H1 (cell line): ENCODE data around the gene SIMC1. TPM values are rescaled to one million over a fixed set of nuclear protein-coding genes. Genes with fewer than 3 reads are reported as not detected.

Experiments used
- CTBP2 ChIP-seq: IDR thresholded peaks from 2 replicates; pipeline ENCODE4 v1.7.0; 2011; ENCODE audit warnings: borderline replicate concordance, mild to moderate bottlenecking, moderate library complexity, mixed read lengths, low read length; ENCODE audit not compliant: insufficient read depth, insufficient read length
- HDAC2 ChIP-seq, 2 experiments: fragments of 300-600 bp in 1 of 2; sonication (generic) in 1 of 2; IDR thresholded peaks; 2 replicates each; pipeline ENCODE4 v1.6.1; 2011 to 2012; ENCODE audit warnings: low read depth in 2 of 2, low read length in 2 of 2, mild to moderate bottlenecking in 2 of 2, moderate library complexity in 2 of 2, borderline replicate concordance in 1 of 2, inconsistent platforms in 1 of 2
- POLR2A ChIP-seq, 2 experiments: IDR thresholded peaks; 1 replicate in 1 of 2; 2 replicates in 1 of 2; pipeline ENCODE4 v1.6.1; 2011; ENCODE audit warnings: low read depth in 2 of 2, low read length in 2 of 2, mild to moderate bottlenecking in 2 of 2; ENCODE audit errors: control extremely low read depth in 1 of 2
- SIX5 ChIP-seq: IDR thresholded peaks from 2 replicates; pipeline ENCODE4 v1.6.1; 2011; ENCODE audit warnings: mild to moderate bottlenecking, low read depth, low read length
- TBP ChIP-seq: IDR thresholded peaks from 2 replicates; pipeline ENCODE4 v1.6.1; 2011; ENCODE audit warnings: low read depth, low read length, improper control_type of control experiment
- polyA plus RNA-seq, 7 experiments: library from polyadenylated mRNA; depleted of rRNA in 3 of 7; stranded (reverse) in 5 of 7; unstranded in 2 of 7; fragments of >200 nt in 5 of 7; fragments of 200-250 nt in 2 of 7; gene quantifications; 1 replicate in 5 of 7; 2 replicates in 1 of 7; 4 replicates in 1 of 7; pipeline versions ENCODE4 v1.2.1 to v1.2.3, GENCODE V29; 2011 to 2013; ENCODE audit warnings: missing spikeins in 2 of 7, mixed read lengths in 2 of 7
- total RNA-seq: library from RNA; stranded (reverse); fragmentation: NEBNext Ultra II Directional; extraction: Animal tissue kit (Norgen Biotek cat#: 25700); gene quantifications from 2 replicates; pipeline ENCODE4 v1.2.1, GENCODE V29; 2021

Gene SIMC1
- total and polyA plus RNA-seq, 2 of the 8 experiments (the other 6 are each of a cell fraction or from before 2014, with no cell fraction given): 12.3 to 21.2 TPM

DNA sequence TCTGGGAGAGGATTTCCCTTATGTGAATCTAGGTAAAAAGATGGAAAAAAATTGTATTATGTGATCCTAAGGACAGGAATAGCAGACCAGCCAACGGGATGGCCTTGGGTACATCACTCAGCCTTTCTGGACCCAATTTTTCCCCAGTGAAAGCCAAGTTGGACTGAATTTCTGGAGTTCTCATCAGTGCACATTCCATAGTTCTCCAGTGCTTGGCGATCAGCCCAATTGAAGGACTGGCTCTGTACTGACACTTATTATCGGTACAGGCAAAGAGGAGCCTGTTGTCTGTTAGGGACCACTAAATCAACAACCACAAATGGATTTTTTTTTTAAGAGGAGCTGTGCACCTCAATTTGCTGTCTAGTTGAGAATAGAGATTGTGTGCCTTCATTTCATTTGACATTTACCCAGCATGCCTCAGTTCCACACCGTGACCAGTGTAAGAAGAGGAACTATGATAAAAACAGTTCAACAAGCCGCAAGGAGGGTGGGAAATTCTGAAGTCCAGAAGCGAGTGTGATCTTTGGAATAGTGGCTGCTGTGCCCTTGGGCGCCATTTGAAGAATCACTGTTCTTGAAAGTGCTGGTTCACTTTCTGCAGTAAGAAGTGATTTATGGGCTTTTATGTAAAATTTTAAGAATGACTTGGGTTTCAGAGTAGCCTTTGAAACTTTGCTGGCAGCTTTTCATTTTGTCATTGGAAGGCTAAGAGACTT lies 135.0 kb downstream of the SIMC1 start (continued):
- TF ChIP-seq CTBP2 (no peak), POLR2A (IDR thresholded peaks at IDR 0.05; ENCODE audit: control extremely low read depth in 1 of 2, low read depth in 2 of 2, low read length in 2 of 2) (no peak), TBP (no peak), SIX5 (no peak), HDAC2 (IDR thresholded peaks at IDR 0.05; ENCODE audit: borderline replicate concordance in 1 of 2, low read depth in 2 of 2, low read length in 2 of 2) (no peak)
